Measurements from ENCODE around the gene LGALS9C.
"Not testable (repeated sequence)": the region's sequence is repeated elsewhere in the genome, so short reads cannot be mapped to it uniquely, and the experiment has no call there.

LGALS9C gene

GRCh38 chr17:18508667-18509066 is 32.1 kb downstream of the LGALS9C start:
- not testable (repeated sequence) for H3K27me3 ChIP-seq (ENCODE audit: control insufficient read depth, insufficient read depth, low read length); H3K4me3 ChIP-seq (ENCODE audit: low read depth, low read length); H3K9ac ChIP-seq (ENCODE audit: low read depth, low read length); H3K9me3 ChIP-seq (ENCODE audit: control insufficient read depth, insufficient read depth, low read length); H3K36me3 ChIP-seq (ENCODE audit: control insufficient read depth, insufficient read depth, low read length); H3K4me1 ChIP-seq (ENCODE audit: control insufficient read depth, insufficient read depth, low read length)

- H3K4me3 ChIP-seq (ENCODE audit: low read depth, low read length); H3K9ac ChIP-seq (ENCODE audit: low read depth, low read length); H3K36me3 ChIP-seq (ENCODE audit: control insufficient read depth, insufficient read depth, low read length); H3K4me1 ChIP-seq (ENCODE audit: control insufficient read depth, insufficient read depth, low read length); H3K27me3 ChIP-seq (ENCODE audit: control insufficient read depth, insufficient read depth, low read length); H3K9me3 ChIP-seq (ENCODE audit: control insufficient read depth, insufficient read depth, low read length): not testable (repeated sequence)
Measured at GRCh38 chr17:18521100-18521499, 44.5 kb downstream of the LGALS9C start.

GRCh38 chr17:18525015-18525414 is 48.4 kb downstream of the LGALS9C start:
- not testable (repeated sequence) for H3K27me3 ChIP-seq (ENCODE audit: control insufficient read depth, insufficient read depth, low read length); H3K36me3 ChIP-seq (ENCODE audit: control insufficient read depth, insufficient read depth, low read length); H3K9ac ChIP-seq (ENCODE audit: low read depth, low read length); H3K4me1 ChIP-seq (ENCODE audit: control insufficient read depth, insufficient read depth, low read length); H3K9me3 ChIP-seq (ENCODE audit: control insufficient read depth, insufficient read depth, low read length); H3K4me3 ChIP-seq (ENCODE audit: low read depth, low read length)

- not testable (repeated sequence) for H3K9ac ChIP-seq (ENCODE audit: low read depth, low read length); H3K9me3 ChIP-seq (ENCODE audit: control insufficient read depth, insufficient read depth, low read length); H3K27me3 ChIP-seq (ENCODE audit: control insufficient read depth, insufficient read depth, low read length); H3K36me3 ChIP-seq (ENCODE audit: control insufficient read depth, insufficient read depth, low read length); H3K4me3 ChIP-seq (ENCODE audit: low read depth, low read length); H3K4me1 ChIP-seq (ENCODE audit: control insufficient read depth, insufficient read depth, low read length)
Measured at GRCh38 chr17:18526168-18526800, 49.7 kb downstream of the LGALS9C start.

- not testable (repeated sequence) for H3K9ac ChIP-seq (ENCODE audit: low read depth, low read length); H3K27me3 ChIP-seq (ENCODE audit: control insufficient read depth, insufficient read depth, low read length); H3K4me3 ChIP-seq (ENCODE audit: low read depth, low read length); H3K4me1 ChIP-seq (ENCODE audit: control insufficient read depth, insufficient read depth, low read length); H3K9me3 ChIP-seq (ENCODE audit: control insufficient read depth, insufficient read depth, low read length); H3K36me3 ChIP-seq (ENCODE audit: control insufficient read depth, insufficient read depth, low read length)
Measured at GRCh38 chr17:18527354-18527753, 50.8 kb downstream of the LGALS9C start.

- H3K27me3 ChIP-seq (ENCODE audit: control insufficient read depth, insufficient read depth, low read length); H3K9me3 ChIP-seq (ENCODE audit: control insufficient read depth, insufficient read depth, low read length); H3K36me3 ChIP-seq (ENCODE audit: control insufficient read depth, insufficient read depth, low read length); H3K4me3 ChIP-seq (ENCODE audit: low read depth, low read length); H3K4me1 ChIP-seq (ENCODE audit: control insufficient read depth, insufficient read depth, low read length); H3K9ac ChIP-seq (ENCODE audit: low read depth, low read length): not testable (repeated sequence)
Measured at GRCh38 chr17:18528435-18528834, 51.8 kb downstream of the LGALS9C start.

- not testable (repeated sequence) for H3K36me3 ChIP-seq (ENCODE audit: control insufficient read depth, insufficient read depth, low read length); H3K9ac ChIP-seq (ENCODE audit: low read depth, low read length); H3K4me1 ChIP-seq (ENCODE audit: control insufficient read depth, insufficient read depth, low read length); H3K9me3 ChIP-seq (ENCODE audit: control insufficient read depth, insufficient read depth, low read length); H3K4me3 ChIP-seq (ENCODE audit: low read depth, low read length); H3K27me3 ChIP-seq (ENCODE audit: control insufficient read depth, insufficient read depth, low read length)
Measured at GRCh38 chr17:18528899-18529500, 52.4 kb downstream of the LGALS9C start.

- H3K9ac ChIP-seq (ENCODE audit: low read depth, low read length); H3K27me3 ChIP-seq (ENCODE audit: control insufficient read depth, insufficient read depth, low read length); H3K36me3 ChIP-seq (ENCODE audit: control insufficient read depth, insufficient read depth, low read length); H3K4me1 ChIP-seq (ENCODE audit: control insufficient read depth, insufficient read depth, low read length); H3K4me3 ChIP-seq (ENCODE audit: low read depth, low read length); H3K9me3 ChIP-seq (ENCODE audit: control insufficient read depth, insufficient read depth, low read length): not testable (repeated sequence)
Measured at GRCh38 chr17:18530405-18530804, 53.8 kb downstream of the LGALS9C start.

GRCh38 chr17:18542234-18542633 is 65.6 kb downstream of the LGALS9C start:
- H3K4me1 ChIP-seq (ENCODE audit: control insufficient read depth, insufficient read depth, low read length); H3K36me3 ChIP-seq (ENCODE audit: control insufficient read depth, insufficient read depth, low read length); H3K27me3 ChIP-seq (ENCODE audit: control insufficient read depth, insufficient read depth, low read length); H3K4me3 ChIP-seq (ENCODE audit: low read depth, low read length); H3K9ac ChIP-seq (ENCODE audit: low read depth, low read length); H3K9me3 ChIP-seq (ENCODE audit: control insufficient read depth, insufficient read depth, low read length): not testable (repeated sequence)

- H3K4me3 ChIP-seq (ENCODE audit: low read depth, low read length); H3K4me1 ChIP-seq (ENCODE audit: control insufficient read depth, insufficient read depth, low read length); H3K9me3 ChIP-seq (ENCODE audit: control insufficient read depth, insufficient read depth, low read length); H3K27me3 ChIP-seq (ENCODE audit: control insufficient read depth, insufficient read depth, low read length); H3K36me3 ChIP-seq (ENCODE audit: control insufficient read depth, insufficient read depth, low read length); H3K9ac ChIP-seq (ENCODE audit: low read depth, low read length): not testable (repeated sequence)
Measured at GRCh38 chr17:18542907-18543306, 66.3 kb downstream of the LGALS9C start.
